Lower leg skin (tissue), 3 donors: Measurements from ENCODE around the gene DTNA.

ENCODE experiments used
- CTCF ChIP-seq, 3 donors: fragments of 450-650 bp; IDR thresholded peaks; one replicate each; pipeline ENCODE4 v1.5.1; 2016; ENCODE audit warnings: antibody characterized with exemption in 3 of 3, mild to moderate bottlenecking in 3 of 3, moderate library complexity in 2 of 3
- POLR2A ChIP-seq, 2 donors: fragments of 450-650 bp; IDR thresholded peaks; one replicate each; pipeline ENCODE4 v1.6.1; 2016 to 2017; ENCODE audit warnings: antibody characterized with exemption in 2 of 2, mild to moderate bottlenecking in 1 of 2, moderate library complexity in 1 of 2

- TF ChIP-seq CTCF (IDR thresholded peaks at IDR 0.05) (no peak), POLR2A (IDR thresholded peaks at IDR 0.05) (no peak)
These were observed 50.3 kb downstream of the DTNA start for GRCh38 chr18:34760444-34760843.
